AG10803 (cell line): ENCODE results near the gene LAMA2.
A peak's percentile ranks its signal among the peaks of the same experiment; 100 is the strongest.

Experiments used
- DNase-seq: peaks from one replicate; pipeline ENCODE4 v3.0.0; 2010; ENCODE audit warnings: low read depth
- H3K4me3 ChIP-seq: 2 replicates; pipeline ENCODE4 v1.5.1; 2011; ENCODE audit warnings: mild to moderate bottlenecking, low read length, control low read depth
- CTCF ChIP-seq: conservative IDR thresholded peaks from 2 replicates; pipeline ENCODE4 v1.5.1; 2011; ENCODE audit warnings: mild to moderate bottlenecking, low read length, control low read depth, inconsistent platforms

Gene LAMA2

GRCh38 chr6:129370268-129370916, 487.5 kb downstream of the LAMA2 start:
- TF ChIP-seq CTCF = peak; percentile 75
- DNase-seq = peak; percentile 48
- H3K4me3 ChIP-seq = peak overlapping the region; percentile 37

- no peak for DNase-seq
- no peak overlapping the region for H3K4me3 ChIP-seq
- TF ChIP-seq CTCF = no peak
Measured at GRCh38 chr6:129381885-129382284, 498.9 kb downstream of the LAMA2 start.

- TF ChIP-seq CTCF = no peak
- no peak for DNase-seq
- H3K4me3 ChIP-seq = no peak overlapping the region
Measured at GRCh38 chr6:129382916-129383315, 500.0 kb downstream of the LAMA2 start.

GRCh38 chr6:129385117-129385516, 502.2 kb downstream of the LAMA2 start:
- DNase-seq = no peak
- no peak overlapping the region for H3K4me3 ChIP-seq
- TF ChIP-seq CTCF = no peak

GRCh38 chr6:129390900-129391299, 508.0 kb downstream of the LAMA2 start:
- no peak for DNase-seq
- no peak overlapping the region for H3K4me3 ChIP-seq
- no peak for TF ChIP-seq CTCF

- DNase-seq = no peak
- no peak for TF ChIP-seq CTCF
- H3K4me3 ChIP-seq = no peak overlapping the region
Measured at GRCh38 chr6:129393654-129394053, 510.7 kb downstream of the LAMA2 start.

- H3K4me3 ChIP-seq = no peak overlapping the region
- no peak for TF ChIP-seq CTCF
- no peak for DNase-seq
Measured at GRCh38 chr6:129398764-129399163, 515.8 kb downstream of the LAMA2 start.
